HG02759 (cell line): ENCODE data around the gene CH25H.

ENCODE experiments used
- ATAC-seq: cut with Tn5 transposase; IDR thresholded peaks from one replicate; pipeline ENCODE4 v1.9.1; 2021; ENCODE audit warnings: mild to moderate bottlenecking, moderate library complexity; ENCODE audit not compliant: unreplicated experiment

CH25H gene

GRCh38 chr10:89235073-89235798 is 28.1 kb upstream of the CH25H start:
- ATAC-seq = no peak

GRCh38 chr10:89233033-89233432 is 25.9 kb upstream of the CH25H start:
- no peak for ATAC-seq

- ATAC-seq = no peak
Measured at GRCh38 chr10:89228962-89229361, 21.8 kb upstream of the CH25H start.

GRCh38 chr10:89228146-89228545 is 21.0 kb upstream of the CH25H start:
- ATAC-seq = no peak

GRCh38 chr10:89226891-89227290 is 19.8 kb upstream of the CH25H start:
- no peak for ATAC-seq

GRCh38 chr10:89224739-89225443 is 17.8 kb upstream of the CH25H start:
- ATAC-seq = no peak

- no peak for ATAC-seq
Measured at GRCh38 chr10:89221919-89222318, 14.8 kb upstream of the CH25H start.

GRCh38 chr10:89219513-89220218 is 12.5 kb upstream of the CH25H start:
- ATAC-seq = no peak

GRCh38 chr10:89217057-89217990 is 10.2 kb upstream of the CH25H start:
- ATAC-seq = peak; percentile 40

- no peak for ATAC-seq
Measured at GRCh38 chr10:89216056-89216455, 8.9 kb upstream of the CH25H start.

- ATAC-seq = no peak
Measured at GRCh38 chr10:89215511-89215910, 8.4 kb upstream of the CH25H start.

- ATAC-seq = no peak
Measured at GRCh38 chr10:89214566-89215165, 7.5 kb upstream of the CH25H start.

GRCh38 chr10:89213191-89213808 is 6.2 kb upstream of the CH25H start:
- no peak for ATAC-seq

GRCh38 chr10:89210794-89211425 is 3.8 kb upstream of the CH25H start:
- no peak for ATAC-seq

GRCh38 chr10:89209718-89210117 is 2.6 kb upstream of the CH25H start:
- ATAC-seq = no peak

GRCh38 chr10:89207801-89208551 is 859 bp upstream of the CH25H start:
- no peak for ATAC-seq

GRCh38 chr10:89206402-89207180 is 526 bp downstream of the CH25H start:
- no peak for ATAC-seq

GRCh38 chr10:89204621-89205185 is 2.4 kb downstream of the CH25H start:
- ATAC-seq = no peak
